Measurements from ENCODE around the gene APOL1.
A peak's percentile ranks its signal among the peaks of the same experiment; 100 is the strongest.
"Not testable (repeated sequence)": the region's sequence is repeated elsewhere in the genome, so short reads cannot be mapped to it uniquely, and the experiment has no call there.

Gene APOL1

DNA sequence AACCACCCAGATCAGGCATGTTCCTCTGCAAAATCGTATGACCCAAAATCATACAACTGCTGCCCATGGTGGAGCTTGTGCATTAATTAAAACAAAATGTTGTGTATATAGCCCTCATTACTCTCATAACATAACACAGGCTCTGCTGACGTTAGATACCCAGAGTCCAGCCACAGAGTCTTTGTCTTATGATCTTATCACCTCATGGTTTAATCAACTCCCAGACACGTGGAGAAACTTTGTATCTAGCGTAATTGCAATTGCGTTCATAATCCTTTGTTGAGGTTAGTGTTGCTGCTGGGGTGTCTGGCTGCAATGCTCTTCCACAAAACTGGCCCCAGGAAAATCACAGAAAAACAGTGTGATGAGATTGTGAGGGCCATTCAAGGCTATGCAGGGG, 5.0 kb upstream of the APOL1 start:
- Histone ChIP-seq H3K4me1 (ENCODE audit: insufficient read depth, low read length) (peaks cover 21% of the 10 kb centered on the region), H3K36me3 (ENCODE audit: insufficient read depth, low read length) (no peaks in the 10 kb centered on the region), H3K4me3 (ENCODE audit: low read depth in 1 of 2, low read length in 2 of 2) (no peak overlapping the region), H3K27me3 (ENCODE audit: control insufficient read depth in 1 of 2, insufficient read depth in 2 of 2, low read length in 2 of 2) (no peaks in the 10 kb centered on the region), H3K9me3 (ENCODE audit: low read length) (no peaks in the 10 kb centered on the region), H3K9ac (ENCODE audit: low read length) (no peak overlapping the region), H3K27ac (ENCODE audit: low read depth, low read length) (no peak overlapping the region)

DNA sequence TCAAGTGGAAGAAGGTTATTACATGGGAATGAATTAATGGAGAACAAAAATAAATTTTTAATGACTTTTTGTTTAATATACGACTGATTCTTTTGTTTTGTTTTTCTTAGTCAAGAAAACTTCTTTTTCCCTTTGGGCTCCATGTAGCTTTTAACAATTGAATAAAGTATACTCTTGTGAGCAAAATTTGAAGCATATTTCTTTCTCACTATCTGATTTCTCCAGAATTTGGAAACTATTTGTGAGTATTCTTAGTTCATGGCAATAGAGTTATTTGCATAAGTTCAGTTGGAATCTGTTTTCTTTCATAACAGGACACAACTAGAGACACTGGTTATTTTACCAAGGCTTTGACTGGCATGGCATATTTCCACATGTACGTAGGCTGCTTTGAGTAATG, 3.8 kb upstream of the APOL1 start:
- no peak overlapping the region for H3K4me3 ChIP-seq (ENCODE audit: low read depth in 1 of 2, low read length in 2 of 2)
- H3K27ac ChIP-seq (ENCODE audit: low read depth, low read length) = no peak overlapping the region
- no peak overlapping the region for H3K9ac ChIP-seq (ENCODE audit: low read length)
- H3K36me3 ChIP-seq (ENCODE audit: insufficient read depth, low read length) = no peaks in the 10 kb centered on the region
- no peaks in the 10 kb centered on the region for H3K9me3 ChIP-seq (ENCODE audit: low read length)
- peaks cover 22% of the 10 kb centered on the region for H3K4me1 ChIP-seq (ENCODE audit: insufficient read depth, low read length)
- no peaks in the 10 kb centered on the region for H3K27me3 ChIP-seq (ENCODE audit: control insufficient read depth in 1 of 2, insufficient read depth in 2 of 2, low read length in 2 of 2)

DNA sequence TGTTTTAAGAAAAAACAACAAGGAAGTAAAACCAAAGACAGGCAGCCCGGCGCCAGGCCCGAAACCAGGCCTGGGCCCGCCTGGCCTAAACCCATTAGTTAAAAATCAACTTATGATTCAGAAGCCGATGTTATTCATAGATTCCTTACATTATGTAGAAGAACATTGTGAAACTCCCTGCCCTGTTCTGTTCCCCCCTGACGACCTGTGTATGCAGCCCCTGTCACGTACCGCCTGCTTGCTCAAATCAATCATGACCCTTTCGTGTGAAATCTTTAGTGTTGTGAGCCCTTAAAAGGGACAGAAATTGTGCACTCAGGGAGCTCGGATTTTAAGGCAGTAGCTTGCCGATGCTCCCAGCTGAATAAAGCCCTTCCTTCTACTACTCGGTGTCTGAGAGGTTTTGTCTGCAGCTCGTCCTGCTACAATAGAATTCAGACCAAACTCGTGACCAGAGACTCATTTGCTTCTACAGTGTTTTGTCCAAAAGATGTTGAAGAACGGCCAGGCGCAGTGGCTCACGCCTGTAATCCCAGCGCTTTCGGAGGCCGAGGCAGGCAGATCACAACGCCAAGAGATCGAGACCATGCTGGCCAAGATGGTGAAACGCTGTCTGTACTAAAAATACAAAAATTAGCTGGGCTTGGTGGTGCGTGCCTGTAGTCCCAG, 2.5 kb upstream of the APOL1 start:
- H3K27me3 ChIP-seq (ENCODE audit: control insufficient read depth in 1 of 2, insufficient read depth in 2 of 2, low read length in 2 of 2); H3K9ac ChIP-seq (ENCODE audit: low read length); H3K27ac ChIP-seq (ENCODE audit: low read depth, low read length); H3K9me3 ChIP-seq (ENCODE audit: low read length); H3K36me3 ChIP-seq (ENCODE audit: insufficient read depth, low read length); H3K4me3 ChIP-seq (ENCODE audit: low read depth in 1 of 2, low read length in 2 of 2): not testable (repeated sequence)
- H3K4me1 ChIP-seq (ENCODE audit: insufficient read depth, low read length) = peaks cover 16% of the 10 kb centered on the region

DNA sequence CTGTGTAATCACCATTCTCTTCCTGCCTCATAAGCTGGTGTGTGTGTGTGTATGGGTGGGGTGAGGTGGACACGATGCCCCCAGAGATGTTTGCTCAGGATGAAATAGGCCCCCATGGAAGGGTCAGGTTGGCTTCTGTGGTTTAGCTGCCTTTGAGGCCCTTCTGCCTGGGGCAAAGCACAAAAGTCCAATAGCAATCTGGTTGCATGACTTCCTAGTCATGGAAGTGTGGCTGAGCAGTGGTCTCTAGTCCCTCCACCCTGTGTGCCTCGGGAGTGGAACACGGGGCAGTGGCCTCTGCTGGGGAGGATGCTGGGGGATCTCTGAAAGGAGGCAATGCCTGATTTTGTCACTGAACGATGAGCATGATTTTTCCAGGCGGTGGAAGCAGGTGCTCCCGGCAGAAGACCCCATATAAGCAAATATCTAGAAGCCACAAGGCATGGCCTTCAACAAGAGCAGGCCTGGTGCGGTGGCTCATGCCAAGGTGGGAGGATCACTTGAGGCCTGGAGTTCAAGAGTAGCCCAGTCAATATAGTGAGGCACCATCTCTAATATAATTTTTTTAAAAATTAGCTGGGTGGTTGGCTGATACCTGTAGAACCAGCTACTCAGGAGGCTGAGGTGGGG, 839 bp upstream of the APOL1 start:
- not testable (repeated sequence) for H3K36me3 ChIP-seq (ENCODE audit: insufficient read depth, low read length); H3K9me3 ChIP-seq (ENCODE audit: low read length); H3K9ac ChIP-seq (ENCODE audit: low read length); H3K27me3 ChIP-seq (ENCODE audit: control insufficient read depth in 1 of 2, insufficient read depth in 2 of 2, low read length in 2 of 2)
- peak overlapping the region; percentile 97 for H3K27ac ChIP-seq (ENCODE audit: low read depth, low read length)
- H3K4me1 ChIP-seq (ENCODE audit: insufficient read depth, low read length) = peaks cover 16% of the 10 kb centered on the region
- peak overlapping the region in 1 of 2 donors; percentile 55 for H3K4me3 ChIP-seq (ENCODE audit: low read depth in 1 of 2, low read length in 2 of 2)

DNA sequence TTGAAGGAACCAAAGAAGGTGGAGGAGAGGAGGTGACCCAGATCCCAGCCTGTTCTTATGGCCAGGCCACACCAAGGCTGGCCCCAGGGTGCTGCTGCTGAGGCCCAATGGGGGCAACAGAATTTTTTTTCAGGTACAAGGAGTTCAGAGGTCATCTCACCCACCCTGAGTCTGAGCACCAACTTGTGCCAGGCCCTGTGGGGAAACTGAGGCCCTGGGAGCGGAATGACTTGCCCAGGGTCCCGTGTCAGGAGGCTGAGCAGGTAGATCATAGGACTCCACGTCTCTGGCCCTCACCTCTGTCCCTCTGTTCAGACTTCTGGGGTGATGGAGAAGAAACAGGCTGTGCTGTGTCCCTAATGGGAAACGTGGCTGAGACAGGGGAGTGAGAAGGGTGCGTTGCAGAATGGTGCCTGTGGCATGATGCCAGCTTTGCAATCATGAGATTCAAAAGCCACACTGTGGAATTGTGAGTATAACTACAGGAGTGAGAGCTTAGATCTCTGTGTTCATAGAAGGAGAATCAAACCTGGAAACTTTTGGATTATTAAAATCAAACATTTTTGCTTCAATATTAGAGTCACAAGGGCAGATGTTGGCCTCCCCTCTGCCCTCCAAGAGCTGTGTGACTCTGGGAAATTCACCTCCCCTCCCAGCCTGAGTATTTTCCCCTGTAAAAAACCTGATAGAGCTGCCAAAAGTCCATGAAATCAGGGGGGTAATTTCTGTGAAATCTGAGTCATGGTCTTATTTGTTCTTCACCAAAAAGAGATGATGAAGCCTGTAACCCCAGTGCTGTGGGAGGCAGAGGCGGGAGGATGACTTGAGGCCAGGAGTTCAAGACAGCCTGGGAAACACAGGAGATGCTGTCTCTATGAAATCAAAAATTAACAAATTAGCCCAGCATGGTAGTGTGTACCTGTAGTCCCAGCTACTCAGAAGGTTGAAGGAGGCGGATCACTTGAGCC, 874 bp downstream of the APOL1 start:
- no peaks in the 10 kb centered on the region for H3K9me3 ChIP-seq (ENCODE audit: low read length)
- peaks cover 24% of the 10 kb centered on the region for H3K4me1 ChIP-seq (ENCODE audit: insufficient read depth, low read length)
- H3K4me3 ChIP-seq (ENCODE audit: low read depth in 1 of 2, low read length in 2 of 2) = peak overlapping the region; percentile 41 to 55
- peak overlapping the region; percentile 97 for H3K27ac ChIP-seq (ENCODE audit: low read depth, low read length)
- H3K27me3 ChIP-seq (ENCODE audit: control insufficient read depth in 1 of 2, insufficient read depth in 2 of 2, low read length in 2 of 2) = no peaks in the 10 kb centered on the region
- H3K9ac ChIP-seq (ENCODE audit: low read length) = peak overlapping the region; percentile 31
- peaks cover 7% of the 10 kb centered on the region for H3K36me3 ChIP-seq (ENCODE audit: insufficient read depth, low read length)

DNA sequence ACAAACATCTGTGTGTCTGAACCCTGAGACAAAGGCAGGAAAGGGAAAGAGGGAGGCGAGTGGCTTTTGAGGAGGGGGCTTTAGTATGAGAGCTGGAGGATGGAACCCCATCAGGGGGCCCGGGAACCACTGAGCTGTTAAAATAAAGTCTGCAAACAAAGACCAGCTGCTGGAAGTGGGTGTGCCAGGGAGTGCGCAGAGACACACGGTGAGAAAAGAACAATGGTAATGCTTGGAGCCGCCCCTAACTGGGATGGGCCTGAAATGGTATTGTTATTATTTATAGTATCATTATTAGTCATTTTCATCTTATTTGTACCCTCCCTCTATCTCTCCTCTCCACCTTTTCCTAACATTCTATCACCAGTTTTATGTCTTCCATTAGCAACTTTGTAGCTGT, 2.6 kb downstream of the APOL1 start:
- H3K9ac ChIP-seq (ENCODE audit: low read length); H3K4me3 ChIP-seq (ENCODE audit: low read depth in 1 of 2, low read length in 2 of 2); H3K9me3 ChIP-seq (ENCODE audit: low read length); H3K27me3 ChIP-seq (ENCODE audit: control insufficient read depth in 1 of 2, insufficient read depth in 2 of 2, low read length in 2 of 2); H3K36me3 ChIP-seq (ENCODE audit: insufficient read depth, low read length): not testable (repeated sequence)
- peaks cover 35% of the 10 kb centered on the region for H3K4me1 ChIP-seq (ENCODE audit: insufficient read depth, low read length)
- peak overlapping the region; percentile 82 for H3K27ac ChIP-seq (ENCODE audit: low read depth, low read length)

DNA sequence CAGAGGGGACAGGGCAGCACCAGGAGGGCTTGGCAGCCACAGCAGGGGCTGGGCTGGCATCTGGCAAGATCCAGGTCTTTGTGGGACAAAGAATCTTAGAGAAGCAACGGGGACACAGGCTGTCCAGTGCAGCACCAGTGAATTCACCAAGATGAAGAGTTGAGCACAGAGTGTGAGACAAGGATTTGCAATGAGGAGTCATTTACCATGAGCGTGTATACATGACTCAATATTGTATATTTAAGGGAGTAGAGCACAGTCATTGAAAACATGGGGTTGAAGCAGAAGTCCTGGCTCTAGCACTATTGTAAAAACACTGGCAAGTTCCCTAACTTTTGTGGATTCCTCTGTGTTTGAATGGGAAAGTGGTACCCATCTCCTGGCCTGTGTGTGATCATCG, 3.5 kb downstream of the APOL1 start:
- Histone ChIP-seq H3K27ac (ENCODE audit: low read depth, low read length) (no peak overlapping the region), H3K9ac (ENCODE audit: low read length) (no peak overlapping the region), H3K4me1 (ENCODE audit: insufficient read depth, low read length) (peaks cover 35% of the 10 kb centered on the region)

DNA sequence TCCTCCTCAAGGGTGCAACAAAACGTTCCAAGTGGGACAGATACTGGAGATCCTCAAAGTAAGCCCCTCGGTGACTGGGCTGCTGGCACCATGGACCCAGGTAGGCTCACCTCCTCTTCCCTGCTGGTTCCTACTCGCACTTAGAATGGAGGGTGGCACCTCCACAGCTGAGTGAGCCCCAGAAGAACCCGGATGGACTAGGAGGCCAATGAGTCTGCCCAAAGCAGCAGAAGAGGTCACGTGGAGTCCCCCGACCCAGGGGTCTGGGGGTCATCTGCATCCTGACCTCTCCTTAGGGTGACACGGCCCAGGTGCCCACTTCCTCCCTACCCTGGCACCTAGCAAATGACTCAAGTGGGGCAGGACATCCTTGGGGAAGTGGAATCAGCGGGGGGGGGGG, 4.4 kb downstream of the APOL1 start:
- H3K36me3 ChIP-seq (ENCODE audit: insufficient read depth, low read length) = peaks cover 22% of the 10 kb centered on the region
- H3K4me3 ChIP-seq (ENCODE audit: low read depth in 1 of 2, low read length in 2 of 2) = no peak overlapping the region
- peaks cover 35% of the 10 kb centered on the region for H3K4me1 ChIP-seq (ENCODE audit: insufficient read depth, low read length)
- no peaks in the 10 kb centered on the region for H3K27me3 ChIP-seq (ENCODE audit: control insufficient read depth in 1 of 2, insufficient read depth in 2 of 2, low read length in 2 of 2)
- no peak overlapping the region for H3K9ac ChIP-seq (ENCODE audit: low read length)
- no peak overlapping the region for H3K27ac ChIP-seq (ENCODE audit: low read depth, low read length)
- H3K9me3 ChIP-seq (ENCODE audit: low read length) = no peaks in the 10 kb centered on the region

More for the DNA sequence above, 3.5 kb downstream of the APOL1 start:
- peaks cover 13% of the 10 kb centered on the region for H3K36me3 ChIP-seq (ENCODE audit: insufficient read depth, low read length)
- H3K4me3 ChIP-seq (ENCODE audit: low read depth in 1 of 2, low read length in 2 of 2) = no peak overlapping the region
- no peaks in the 10 kb centered on the region for H3K27me3 ChIP-seq (ENCODE audit: control insufficient read depth in 1 of 2, insufficient read depth in 2 of 2, low read length in 2 of 2)
- no peaks in the 10 kb centered on the region for H3K9me3 ChIP-seq (ENCODE audit: low read length)

DNA sequence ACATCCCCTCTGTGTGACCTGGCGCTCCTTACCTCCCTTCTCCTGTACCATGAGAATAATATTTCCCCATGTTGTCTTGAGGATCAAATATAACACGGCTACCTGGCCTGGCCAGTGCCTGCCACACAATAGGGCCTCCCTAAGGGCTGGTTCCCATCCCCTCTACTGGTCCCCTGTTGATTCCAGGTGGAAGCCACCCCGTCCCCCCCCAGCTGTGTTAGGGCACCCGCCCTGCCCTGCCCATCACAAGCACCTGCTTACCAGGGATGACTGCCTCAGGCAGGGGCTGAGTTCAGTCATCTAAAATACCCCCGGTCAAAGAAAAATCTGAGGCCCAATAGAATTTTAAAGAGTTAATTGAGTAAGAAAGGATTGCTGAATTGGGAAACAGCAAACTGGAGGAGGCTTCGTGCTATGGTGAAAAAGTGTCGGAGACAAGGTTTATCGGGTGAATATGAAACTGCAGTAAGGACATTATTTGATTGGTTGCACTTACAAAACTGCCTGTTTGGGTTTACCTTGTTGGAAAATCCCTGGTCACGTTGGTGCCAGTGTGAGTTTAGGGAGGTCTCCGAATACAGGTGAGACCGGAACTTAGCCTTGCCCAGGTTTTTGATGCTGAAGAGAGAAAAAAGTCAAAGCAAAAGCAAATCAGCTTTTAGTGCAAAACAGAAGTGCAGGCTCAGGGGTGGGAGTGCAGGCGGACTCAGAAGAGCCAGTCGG, 5.2 kb downstream of the APOL1 start:
- no peaks in the 10 kb centered on the region for H3K27me3 ChIP-seq (ENCODE audit: control insufficient read depth in 1 of 2, insufficient read depth in 2 of 2, low read length in 2 of 2)
- peaks cover 28% of the 10 kb centered on the region for H3K36me3 ChIP-seq (ENCODE audit: insufficient read depth, low read length)
- peaks cover 35% of the 10 kb centered on the region for H3K4me1 ChIP-seq (ENCODE audit: insufficient read depth, low read length)

DNA sequence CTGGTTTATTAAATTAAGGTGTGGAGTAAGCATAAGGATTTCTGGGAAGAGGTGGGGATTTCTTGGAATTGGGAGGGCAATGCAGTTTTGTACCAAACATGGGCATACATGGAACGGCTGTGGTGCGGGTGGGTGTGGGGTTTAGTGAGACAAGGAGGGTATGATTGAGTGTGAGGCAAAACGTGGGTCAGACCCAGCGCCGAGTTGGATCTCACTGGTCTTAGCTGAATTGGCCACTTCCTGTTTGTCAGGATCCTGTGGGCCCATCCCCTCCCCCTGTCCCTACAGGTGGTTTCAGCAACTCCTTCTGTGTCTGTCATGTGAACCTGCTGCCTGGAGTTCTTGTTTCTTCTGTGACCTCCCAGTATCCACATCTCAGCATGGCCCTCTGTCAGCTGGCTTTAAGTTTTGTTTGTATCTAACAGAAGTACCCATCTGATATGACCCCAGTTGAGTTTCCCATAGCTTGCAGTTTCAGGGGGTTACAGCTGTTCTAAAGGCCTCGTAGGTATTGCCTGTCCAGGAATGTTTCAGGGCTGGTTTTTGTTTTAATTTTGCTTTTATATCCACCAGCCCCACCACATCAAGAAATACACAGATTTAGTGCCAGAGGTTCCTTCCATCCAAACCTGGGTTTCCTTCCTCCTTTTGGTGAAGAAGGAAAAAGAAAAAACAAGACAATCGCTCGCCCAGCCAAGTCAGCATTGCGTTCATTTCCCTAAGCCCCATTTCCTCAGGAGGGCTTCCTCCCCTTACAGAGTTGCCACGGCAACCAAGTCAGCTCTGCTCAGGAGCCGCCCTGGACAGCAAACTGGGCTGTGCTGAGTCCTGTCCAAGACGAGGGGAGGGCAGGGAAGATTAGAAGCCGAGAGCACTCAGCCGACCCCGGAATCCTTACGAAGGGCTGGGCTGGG, 6.0 kb downstream of the APOL1 start:
- Histone ChIP-seq H3K9ac (ENCODE audit: low read length) (no peak overlapping the region), H3K27ac (ENCODE audit: low read depth, low read length) (no peak overlapping the region), H3K36me3 (ENCODE audit: insufficient read depth, low read length) (peaks cover 28% of the 10 kb centered on the region), H3K9me3 (ENCODE audit: low read length) (no peaks in the 10 kb centered on the region), H3K27me3 (ENCODE audit: control insufficient read depth in 1 of 2, insufficient read depth in 2 of 2, low read length in 2 of 2) (no peaks in the 10 kb centered on the region), H3K4me1 (ENCODE audit: insufficient read depth, low read length) (peaks cover 27% of the 10 kb centered on the region), H3K4me3 (ENCODE audit: low read depth in 1 of 2, low read length in 2 of 2) (peak overlapping the region in 1 of 2 donors; percentile 1)

More for the DNA sequence above, 5.2 kb downstream of the APOL1 start:
- no peak overlapping the region for H3K4me3 ChIP-seq (ENCODE audit: low read depth in 1 of 2, low read length in 2 of 2)
- H3K9ac ChIP-seq (ENCODE audit: low read length) = no peak overlapping the region
- no peak overlapping the region for H3K27ac ChIP-seq (ENCODE audit: low read depth, low read length)
- no peaks in the 10 kb centered on the region for H3K9me3 ChIP-seq (ENCODE audit: low read length)

All from muscle layer of colon (tissue), 2 donors.